GM18499 (cell line): ENCODE results near the gene FBXO31.
"Not testable (repeated sequence)": the region's sequence is repeated elsewhere in the genome, so short reads cannot be mapped to it uniquely, and the experiment has no call there.

Source experiments
- ATAC-seq: cut with Tn5 transposase; IDR thresholded peaks from one replicate; pipeline ENCODE4 v1.9.1; 2021; ENCODE audit warnings: moderate number of reproducible peaks; ENCODE audit not compliant: insufficient read depth, unreplicated experiment

FBXO31 gene

DNA sequence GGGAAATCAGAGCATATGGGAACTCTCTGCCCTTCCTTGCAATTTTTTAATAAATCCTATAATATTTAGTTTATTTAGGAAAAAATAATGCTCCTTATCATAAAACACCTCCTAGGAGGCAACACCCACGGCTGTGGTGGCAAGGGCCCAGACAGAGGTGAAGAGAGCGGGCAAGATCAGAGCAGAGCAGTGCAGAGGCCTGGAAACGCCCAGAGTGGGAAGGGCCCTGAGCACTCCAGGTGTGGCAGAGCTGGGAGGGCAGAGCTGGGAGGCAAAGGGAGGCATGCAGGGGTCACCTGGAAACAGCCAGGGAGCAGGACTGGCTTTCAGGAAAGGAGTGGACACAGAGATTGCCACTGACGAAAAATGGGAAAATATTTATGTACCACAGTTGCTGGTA lies 17.3 kb downstream of the FBXO31 start:
- no peak for ATAC-seq

GRCh38 chr16:87365021-87365713 lies 18.4 kb downstream of the FBXO31 start:
- no peak for ATAC-seq

GRCh38 chr16:87363771-87364455 lies 19.7 kb downstream of the FBXO31 start:
- ATAC-seq, result no peak

- not testable (repeated sequence) for ATAC-seq
These were observed 20.6 kb downstream of the FBXO31 start for GRCh38 chr16:87362828-87363559.

DNA sequence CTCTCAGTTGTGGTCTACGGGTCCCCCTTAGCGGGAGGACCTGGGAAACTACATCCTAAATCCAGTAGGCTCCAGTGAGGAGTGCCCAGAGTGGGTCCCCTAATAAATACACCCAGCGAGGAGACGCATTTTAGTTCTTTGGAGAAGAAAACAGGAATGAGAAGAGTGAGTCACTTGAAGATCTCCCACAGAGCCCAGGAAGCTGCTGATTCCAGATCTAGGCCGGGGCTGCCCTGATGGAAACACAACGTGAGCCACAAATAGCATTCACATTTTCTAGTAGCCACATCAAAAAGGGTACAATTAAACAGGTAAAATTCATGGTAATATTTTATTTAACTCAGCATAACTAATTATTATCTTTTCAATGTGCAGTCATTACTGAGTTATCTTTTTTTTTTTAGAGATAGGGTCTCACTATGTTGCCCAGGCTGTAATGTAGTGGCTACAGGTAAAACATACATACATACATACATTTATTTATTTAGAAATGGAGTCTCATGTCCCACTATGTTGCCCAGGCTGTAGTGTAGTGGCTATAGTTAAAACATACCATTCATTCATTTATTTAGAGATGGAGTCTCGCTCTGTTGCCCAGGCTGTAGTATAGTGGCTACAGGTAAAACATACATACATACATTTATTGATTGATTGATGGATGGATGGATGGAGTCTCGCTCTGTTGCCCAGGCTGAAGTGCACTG lies 21.5 kb downstream of the FBXO31 start:
- ATAC-seq, result no peak

GRCh38 chr16:87360862-87361610 lies 22.5 kb downstream of the FBXO31 start:
- no peak for ATAC-seq

DNA sequence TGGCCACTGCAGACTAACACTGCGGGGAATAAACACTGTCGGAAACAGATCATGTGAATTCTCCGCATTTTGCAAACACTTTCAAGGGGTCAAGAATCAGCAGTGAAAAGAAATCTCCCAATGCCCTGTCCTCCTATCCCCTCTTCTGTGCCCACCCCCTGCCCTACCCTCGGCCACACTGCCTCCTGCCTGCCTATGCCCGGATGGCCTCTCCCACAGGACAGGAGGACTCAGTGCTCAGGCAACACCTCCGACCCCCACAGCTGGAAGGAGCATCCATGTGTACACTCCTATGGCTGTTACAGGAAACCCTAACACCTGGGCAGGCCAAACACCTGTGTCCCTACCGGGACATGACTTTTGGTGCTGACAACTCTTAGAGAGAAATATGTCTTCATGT lies 24.5 kb downstream of the FBXO31 start:
- ATAC-seq, result no peak

GRCh38 chr16:87358696-87359095 lies 24.9 kb downstream of the FBXO31 start:
- no peak for ATAC-seq

GRCh38 chr16:87358250-87358649 lies 25.3 kb downstream of the FBXO31 start:
- no peak for ATAC-seq

- ATAC-seq, result no peak
These were observed 27.1 kb downstream of the FBXO31 start for GRCh38 chr16:87356491-87356853.

- no peak for ATAC-seq
These were observed 30.0 kb downstream of the FBXO31 start for GRCh38 chr16:87353613-87354012.

- ATAC-seq, result no peak
These were observed 30.8 kb downstream of the FBXO31 start for GRCh38 chr16:87352818-87353217.

DNA sequence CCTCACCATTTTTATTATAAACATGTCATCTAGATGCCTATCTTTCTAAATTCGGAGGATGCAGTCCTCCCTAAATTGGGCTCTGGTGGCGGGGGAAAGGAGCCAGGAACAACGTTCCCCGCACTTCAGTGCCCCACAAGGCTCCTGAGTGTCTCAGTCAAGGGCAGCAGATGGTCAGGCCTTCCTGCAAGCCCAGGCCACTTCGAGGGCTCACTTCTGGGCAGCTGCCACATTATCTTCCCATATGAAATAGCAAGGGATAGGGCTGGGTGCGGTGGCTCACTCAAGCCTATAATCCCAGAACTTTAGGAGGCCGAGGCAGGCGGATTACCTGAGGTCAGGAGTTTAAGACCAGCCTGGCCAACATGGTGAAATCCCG lies 32.3 kb downstream of the FBXO31 start:
- no peak for ATAC-seq

DNA sequence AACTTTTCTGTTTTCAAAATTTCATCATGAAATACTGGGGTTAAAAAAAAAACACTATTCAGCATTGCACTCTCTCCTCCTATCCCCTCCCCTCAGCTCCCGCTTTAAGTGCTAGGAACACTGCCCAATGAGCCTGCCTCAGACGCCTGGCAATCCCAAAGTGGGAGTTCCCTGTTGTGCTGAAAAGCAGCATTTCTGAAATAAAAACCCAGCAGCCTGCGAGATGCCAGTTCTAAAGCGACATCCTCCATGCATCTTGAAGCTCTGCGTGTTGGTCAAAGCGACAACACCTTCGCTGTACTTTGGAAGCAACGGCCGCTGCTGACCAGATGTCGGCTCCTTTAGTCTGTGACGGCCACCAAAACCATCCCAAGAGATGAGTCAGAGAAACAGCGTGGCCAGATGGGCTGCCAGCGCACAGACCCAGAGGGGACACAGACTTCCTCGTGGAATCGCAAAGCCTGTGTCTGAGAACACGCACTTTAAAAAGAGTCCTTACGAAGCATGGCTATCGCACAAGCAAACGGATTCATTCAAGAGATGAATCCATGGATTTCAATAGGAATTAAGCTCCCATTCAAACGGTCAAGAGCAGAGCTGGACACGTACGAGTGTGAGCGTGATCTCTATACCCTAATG lies 32.8 kb downstream of the FBXO31 start:
- no peak for ATAC-seq

GRCh38 chr16:87350031-87350430 lies 33.5 kb downstream of the FBXO31 start:
- no peak for ATAC-seq

DNA sequence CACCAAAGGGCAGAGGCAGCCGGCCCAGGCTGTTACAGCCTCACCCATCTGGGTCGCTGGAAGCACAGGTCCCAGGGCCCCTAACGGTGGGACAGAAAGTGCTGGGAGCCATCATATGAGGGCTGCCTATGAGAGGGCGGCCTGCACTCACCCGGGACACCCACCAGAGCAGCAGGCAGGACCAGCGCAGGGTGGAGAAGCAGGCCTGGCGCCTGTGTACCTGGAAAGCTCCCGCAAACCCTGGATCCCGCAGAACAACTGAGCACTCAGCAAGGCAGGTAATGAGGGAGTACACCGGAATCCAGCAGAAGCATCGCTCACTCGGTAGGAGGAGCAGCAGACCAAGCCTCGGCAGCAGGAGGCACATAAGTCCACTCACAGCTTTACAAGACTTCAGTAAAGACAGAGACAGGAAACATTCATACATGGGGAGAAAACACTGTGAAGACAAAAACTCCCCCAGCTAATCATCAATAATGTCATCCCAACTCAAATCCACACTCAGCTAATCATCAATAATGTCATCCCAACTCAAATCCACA lies 34.9 kb downstream of the FBXO31 start:
- no peak for ATAC-seq

GRCh38 chr16:87347932-87348615 lies 35.5 kb downstream of the FBXO31 start:
- ATAC-seq, result no peak

DNA sequence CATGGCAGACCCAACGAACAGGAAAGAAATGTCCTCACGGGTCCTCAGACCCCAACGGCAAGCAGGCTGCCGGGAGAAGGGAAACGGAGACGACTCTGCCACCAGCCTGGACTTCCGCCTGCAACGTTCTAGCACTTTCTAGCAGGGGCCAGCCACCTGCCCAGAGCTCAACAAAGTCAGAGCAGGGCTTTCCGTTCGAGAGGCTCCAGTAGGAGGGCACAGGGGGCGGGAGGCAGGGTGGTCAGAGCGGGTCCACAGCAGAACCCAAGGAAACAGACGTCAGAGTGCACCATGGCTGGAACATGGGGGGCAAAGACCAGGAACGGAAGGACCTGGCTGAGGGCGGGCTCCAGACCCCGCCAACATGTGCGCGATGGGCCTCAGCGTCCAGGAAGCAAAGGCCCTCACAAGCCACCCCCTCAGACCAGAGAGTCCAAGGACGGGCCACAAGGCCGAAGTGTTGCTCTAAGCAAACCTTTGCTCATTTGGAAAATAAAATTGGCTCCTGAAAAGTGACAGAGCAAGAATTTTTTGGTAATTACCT lies 37.0 kb downstream of the FBXO31 start:
- ATAC-seq, result no peak
